ENCODE measurements around the gene TMEM47.

DNA sequence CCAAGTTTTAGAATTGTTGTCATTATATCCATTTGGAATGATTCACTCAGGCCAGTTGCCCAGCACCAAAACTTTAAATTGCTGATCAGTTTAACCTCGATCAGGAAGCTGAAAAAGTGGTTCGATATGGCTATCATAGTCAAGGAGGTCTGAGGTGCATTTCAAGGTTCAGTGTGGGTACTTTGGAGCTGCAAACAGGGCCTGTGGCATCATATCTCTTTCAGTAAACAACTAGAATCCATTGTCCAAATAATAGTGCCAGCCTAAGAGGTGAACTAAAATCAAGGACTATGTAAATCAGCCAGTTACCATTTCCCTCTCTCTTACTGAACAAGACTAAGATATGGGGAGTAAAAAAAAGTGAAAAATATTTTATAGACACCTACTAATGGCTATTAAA, 14.2 kb downstream of the TMEM47 start:
- TF ChIP-seq, protein P1, sequence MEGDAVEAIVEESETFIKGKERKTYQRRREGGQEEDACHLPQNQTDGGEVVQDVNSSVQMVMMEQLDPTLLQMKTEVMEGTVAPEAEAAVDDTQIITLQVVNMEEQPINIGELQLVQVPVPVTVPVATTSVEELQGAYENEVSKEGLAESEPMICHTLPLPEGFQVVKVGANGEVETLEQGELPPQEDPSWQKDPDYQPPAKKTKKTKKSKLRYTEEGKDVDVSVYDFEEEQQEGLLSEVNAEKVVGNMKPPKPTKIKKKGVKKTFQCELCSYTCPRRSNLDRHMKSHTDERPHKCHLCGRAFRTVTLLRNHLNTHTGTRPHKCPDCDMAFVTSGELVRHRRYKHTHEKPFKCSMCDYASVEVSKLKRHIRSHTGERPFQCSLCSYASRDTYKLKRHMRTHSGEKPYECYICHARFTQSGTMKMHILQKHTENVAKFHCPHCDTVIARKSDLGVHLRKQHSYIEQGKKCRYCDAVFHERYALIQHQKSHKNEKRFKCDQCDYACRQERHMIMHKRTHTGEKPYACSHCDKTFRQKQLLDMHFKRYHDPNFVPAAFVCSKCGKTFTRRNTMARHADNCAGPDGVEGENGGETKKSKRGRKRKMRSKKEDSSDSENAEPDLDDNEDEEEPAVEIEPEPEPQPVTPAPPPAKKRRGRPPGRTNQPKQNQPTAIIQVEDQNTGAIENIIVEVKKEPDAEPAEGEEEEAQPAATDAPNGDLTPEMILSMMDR (IDR thresholded peaks at IDR 0.05), result no peak
- TF ChIP-seq POLR2A (IDR thresholded peaks at IDR 0.05) (no peak), POLR2AphosphoS5 (IDR thresholded peaks at IDR 0.05) (no peak)
